NCI-H2196 treated with DMSO at 0.1 percent for 48 hours (cell line): ENCODE data around the gene MSL1.
"Not testable (repeated sequence)": the region's sequence is repeated elsewhere in the genome, so short reads cannot be mapped to it uniquely, and the experiment has no call there.

Experiments used
- DNase-seq: peaks from one replicate; lab custom pipeline; 2025; ENCODE audit not compliant: unreplicated experiment; lab: John Stamatoyannopoulos, UW

Gene MSL1

DNA sequence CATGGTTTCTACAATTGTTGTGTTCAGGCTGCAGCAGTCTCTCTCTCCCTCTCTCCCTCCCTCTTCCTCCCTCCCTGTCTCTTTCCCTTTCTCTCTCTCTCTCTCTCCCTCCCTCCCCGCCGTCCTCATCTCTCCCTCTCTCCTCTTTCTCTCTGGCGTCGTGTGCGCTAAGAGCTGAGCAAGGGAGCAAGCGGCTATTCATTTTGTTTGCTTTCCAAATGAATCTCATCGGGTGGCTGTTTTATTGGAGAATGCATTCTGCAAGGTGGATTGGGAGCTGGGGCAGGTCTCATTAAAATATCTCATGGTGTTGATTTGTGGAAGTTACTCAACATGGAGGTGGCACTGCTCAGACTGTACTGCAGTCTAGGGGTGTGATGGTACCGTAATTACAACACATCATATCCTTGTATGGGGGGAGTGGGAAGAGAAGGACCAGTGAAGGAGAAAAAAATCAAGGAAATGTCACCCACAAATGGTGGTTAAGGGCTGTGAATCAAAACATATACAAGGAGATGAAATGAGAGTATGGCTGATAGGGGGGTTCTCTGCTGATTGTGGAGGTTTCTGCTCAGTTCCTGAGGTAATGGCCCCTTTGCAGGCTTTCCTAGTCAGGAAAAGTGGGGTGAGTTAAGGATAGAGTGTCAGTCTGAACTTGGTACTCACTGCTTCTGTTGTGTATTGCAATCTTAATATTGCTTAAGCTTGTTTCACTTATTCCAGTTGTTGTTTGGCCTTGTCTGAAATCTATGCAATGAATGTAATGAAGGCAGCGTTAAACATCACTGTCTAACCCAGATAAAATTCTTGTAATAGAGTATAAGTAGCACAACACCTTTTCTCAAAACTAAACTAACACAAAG, 2.7 kb downstream of the MSL1 start:
- DNase-seq: no peak

DNA sequence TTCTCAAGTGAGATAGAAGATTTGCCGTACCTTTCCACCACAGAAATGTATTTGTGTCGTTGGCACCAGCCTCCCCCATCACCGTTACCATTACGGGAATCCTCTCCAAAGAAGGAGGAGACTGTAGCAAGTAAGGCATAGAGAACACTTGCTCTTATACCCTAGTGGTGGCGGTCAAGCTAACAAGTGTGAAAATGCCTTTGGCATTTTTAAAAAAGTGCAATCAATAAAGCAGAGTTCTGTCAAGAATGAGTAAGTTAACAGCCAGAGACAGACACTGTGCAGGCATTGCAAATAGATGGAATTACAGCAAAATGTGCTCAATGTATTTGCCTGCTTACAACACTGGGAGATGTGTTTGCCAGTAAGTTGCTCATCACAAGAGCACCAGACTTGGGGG, 7.7 kb downstream of the MSL1 start:
- DNase-seq: no peak

DNA sequence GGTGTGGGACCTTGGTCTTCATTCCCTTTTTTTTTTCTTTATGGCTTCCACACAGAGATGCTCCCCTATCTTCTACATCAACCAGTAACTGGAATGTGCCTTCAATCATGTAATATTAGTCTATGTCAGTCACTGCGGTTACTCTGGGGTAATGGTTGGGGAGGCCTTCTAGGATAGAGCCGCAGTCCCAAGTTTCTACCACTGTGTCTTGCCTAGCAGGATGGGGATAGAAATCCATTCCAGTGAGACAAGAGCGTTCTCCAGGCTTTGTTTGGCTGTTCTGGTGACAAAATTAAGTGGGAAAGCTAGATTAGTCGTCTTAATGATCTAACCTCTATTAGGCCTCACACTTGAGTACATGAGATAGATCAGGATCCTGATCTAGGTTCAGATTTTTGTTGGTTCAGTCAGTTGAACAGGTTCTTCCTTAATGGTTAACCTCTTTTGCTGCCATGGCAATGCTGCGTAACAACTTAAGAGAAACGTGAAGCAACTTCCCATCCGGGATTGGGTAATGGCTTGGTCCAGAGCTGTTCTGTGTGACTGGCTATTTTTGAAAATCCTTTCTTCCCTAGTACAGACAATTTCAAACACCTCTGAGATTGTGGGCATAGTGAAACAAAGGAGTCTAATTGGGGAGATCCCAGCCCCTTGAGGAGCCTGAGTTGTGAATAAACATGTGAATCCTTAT, 8.7 kb downstream of the MSL1 start:
- no peak for DNase-seq

DNA sequence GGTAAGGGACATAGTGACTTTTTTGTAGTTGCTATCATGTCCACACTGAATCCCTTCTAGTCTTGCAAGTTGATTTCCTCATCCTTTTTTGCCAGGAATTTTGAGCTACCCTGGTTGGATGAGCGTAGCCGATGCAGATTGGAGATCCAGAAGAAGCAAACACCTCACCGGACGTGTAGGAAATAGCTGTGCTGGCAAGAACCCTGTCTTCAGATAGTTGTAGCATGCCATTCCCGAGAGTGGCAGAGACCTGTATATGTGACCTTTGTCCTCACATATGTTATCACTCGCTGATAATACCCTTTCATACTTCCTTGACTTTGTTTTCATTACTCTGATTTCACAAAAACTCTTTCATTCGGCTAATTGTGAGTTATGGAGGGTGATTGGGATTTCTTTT, 12.4 kb downstream of the MSL1 start:
- no peak for DNase-seq

DNA sequence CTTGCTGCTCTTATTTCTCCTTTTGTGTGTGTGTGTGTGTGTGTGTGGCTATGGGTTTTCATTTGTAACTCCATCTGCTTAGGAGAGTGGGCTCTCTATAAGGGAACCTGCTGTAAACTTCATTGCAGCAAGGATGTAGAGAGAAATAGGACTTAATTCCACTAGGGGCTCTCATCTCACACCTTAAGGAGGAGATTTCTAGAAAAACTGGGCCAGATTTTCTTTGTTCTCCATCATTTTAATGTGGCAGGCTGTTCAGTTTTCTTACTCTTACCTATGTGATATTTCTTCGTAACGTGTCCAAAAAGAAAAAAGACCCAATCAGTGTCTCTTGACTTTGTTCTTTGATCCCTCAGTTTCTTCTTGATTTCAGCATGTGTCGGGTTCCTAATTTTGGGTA, 14.0 kb downstream of the MSL1 start:
- no peak for DNase-seq

DNA sequence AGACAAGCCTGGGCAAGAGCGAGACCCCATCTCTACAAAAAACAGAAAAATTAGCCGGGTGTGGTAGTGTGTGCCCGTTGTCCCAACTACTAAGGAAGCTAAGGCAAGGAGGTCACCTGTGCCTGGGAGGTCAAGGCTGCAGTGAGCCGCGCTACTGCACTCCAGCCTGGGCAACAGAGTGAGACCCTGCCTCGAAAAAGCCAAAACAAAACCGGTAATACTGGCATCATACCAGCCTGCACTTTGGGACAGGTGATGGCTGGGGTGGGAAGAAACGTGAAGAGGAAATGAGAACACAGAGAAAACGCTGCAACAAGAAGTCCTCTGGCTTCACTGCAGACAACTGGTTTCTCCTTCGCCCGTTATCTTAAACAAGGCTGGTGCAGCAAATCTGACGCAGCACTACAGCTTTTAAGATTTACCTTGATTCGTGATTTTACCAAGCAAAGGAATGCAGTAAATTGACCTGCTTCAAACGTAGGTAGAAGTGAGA, 17.8 kb downstream of the MSL1 start:
- DNase-seq: no peak

DNA sequence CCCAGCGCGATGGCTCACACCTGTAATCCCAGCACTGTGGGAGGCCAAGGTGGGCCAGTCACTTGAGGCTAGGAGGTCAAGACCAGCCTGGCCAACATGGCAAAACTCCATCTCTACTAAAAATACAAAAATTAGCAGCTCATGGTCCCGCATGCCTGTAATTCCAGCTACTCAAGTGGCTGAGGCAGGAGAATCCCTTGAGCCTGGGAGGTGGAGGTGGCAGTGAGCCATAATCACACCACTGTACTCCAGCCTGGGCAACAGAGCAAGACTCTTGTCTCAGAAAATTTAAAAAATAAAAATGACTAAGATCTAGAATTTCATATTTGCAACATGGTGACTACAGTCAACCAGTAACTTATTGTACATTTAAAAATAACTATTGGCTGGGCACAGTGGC, 21.4 kb downstream of the MSL1 start:
- DNase-seq: not testable (repeated sequence)

DNA sequence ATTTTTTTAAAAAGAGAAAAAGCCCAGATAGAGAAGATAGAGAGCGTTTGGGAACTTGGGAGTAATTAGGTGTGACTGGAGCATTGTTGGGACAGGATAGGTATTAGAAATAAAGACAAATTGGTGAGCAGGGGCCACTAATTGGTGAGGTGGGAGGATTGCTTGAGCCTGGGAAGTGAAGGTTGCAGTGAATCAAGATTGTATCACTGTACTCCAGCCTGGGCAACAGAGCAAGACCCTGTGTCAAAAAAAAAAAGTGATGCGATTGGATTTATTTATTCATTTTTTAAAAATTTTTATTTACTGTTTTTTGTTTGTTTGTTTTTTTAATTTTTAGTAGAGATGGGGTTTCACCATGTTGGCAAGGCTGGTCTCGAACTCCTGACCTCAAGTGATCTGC, 23.7 kb downstream of the MSL1 start:
- no peak for DNase-seq

DNA sequence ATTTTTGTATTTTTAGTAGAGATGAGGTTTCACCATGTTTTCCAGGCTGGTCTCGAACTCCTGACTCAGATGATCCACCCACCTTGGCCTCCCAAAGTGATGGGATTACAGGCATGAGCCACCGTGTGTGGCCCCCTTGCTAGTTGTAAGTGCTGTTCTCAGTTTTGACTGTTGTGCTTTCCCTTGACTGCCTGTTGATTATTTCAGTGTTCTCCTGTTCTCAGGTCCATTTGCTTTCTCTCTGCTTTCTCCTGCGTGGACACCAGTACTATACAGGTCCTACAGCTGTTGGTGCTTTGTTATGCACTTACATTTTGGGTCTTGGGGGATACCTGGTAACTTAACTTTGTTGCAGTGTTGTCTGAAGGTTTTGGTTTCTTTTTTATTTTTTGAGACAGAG, 26.8 kb downstream of the MSL1 start:
- no peak for DNase-seq

DNA sequence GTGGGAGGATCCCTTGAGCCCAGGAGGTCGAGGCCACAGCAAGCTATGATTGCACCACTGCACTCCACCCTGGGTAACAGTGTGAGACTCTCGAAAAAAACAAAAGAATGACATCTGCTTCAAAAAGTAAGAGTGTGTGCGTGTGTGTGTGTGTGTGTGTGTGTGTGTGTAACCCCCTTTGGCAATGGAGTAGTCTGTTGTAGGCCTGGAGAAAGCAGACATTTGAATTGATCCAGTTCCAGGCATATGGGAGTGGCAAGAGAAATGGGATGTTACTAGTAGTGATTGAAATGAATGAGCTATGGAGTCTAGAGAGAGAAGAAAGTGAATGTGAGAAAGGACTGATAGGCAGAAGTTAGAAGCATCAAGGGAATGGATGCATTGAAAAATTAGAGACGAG, 28.5 kb downstream of the MSL1 start:
- no peak for DNase-seq

DNA sequence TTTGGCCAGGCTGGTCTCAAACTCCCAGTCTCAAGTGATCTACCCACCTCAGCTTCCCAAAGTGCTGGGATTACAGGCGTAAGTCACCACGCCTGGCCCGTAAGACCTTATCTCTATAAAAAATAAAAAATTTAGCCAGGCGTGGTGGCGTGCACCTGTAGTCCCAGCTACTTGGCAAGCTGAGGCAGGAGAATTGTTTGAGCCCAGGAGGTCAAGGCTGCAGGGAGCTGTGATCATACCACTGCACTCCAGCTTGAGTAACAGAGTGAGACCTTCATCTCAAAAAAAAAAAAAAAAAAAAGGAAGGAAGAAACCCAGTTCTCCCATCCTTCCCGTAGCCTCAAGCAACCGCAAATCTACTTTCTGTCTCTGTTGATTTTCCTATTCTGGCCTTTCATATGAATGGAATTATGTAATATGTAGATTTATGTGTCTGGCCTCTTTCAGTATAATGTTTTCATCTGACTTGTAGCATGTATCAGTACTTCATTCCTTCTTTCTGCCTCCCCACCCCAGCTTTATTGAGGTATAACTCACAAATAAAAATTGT, 29.7 kb downstream of the MSL1 start:
- no peak for DNase-seq

DNA sequence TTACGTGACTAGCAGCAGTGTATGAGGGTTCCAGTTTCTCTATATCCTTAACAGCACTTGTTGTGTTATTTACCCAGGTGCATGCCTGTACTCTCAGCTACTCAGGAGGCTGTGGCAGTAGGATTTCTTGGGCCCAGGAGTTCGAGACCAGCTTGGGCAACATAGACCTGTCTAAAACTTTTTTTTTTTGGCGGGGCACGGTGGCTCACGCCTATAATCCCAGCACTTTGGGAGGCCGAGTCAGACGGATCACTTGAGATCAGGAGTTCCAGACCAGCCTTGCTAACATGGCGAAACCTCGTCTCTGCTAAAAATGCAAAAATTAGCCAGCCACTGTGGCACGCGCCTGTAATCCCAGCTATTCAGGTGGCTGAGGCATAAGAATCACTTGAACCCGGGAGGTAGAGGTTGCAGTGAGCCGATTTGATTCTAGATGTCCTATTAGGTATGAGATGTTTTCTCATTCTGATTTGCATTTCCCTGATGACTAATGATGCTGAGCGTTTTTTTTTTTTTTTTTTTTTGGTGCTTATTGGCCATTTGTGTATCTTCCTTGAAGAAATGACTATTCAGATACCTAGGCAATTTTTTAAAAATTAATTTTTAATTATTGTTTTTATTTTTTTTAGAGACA, 31.9 kb downstream of the MSL1 start:
- no peak for DNase-seq

DNA sequence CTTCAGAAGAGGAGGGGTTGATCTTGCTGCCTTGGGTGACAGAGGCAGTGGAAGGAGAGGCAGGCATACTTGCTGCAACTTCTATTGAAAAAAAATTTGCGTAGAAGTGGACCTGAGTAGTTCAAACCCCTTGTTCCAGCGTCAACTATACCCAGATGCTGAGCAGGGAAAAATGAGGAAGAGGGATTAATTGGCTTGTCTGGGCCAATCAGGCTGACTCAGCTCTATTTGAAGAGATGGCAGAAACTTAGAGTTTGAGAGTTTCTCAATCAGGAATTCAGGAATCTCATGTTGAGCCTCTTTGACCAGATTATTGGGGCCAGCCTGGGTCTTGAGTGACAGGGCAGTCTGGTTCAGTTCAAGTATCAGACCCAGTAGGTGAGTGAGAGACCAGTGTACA, 36.2 kb downstream of the MSL1 start:
- DNase-seq: no peak

DNA sequence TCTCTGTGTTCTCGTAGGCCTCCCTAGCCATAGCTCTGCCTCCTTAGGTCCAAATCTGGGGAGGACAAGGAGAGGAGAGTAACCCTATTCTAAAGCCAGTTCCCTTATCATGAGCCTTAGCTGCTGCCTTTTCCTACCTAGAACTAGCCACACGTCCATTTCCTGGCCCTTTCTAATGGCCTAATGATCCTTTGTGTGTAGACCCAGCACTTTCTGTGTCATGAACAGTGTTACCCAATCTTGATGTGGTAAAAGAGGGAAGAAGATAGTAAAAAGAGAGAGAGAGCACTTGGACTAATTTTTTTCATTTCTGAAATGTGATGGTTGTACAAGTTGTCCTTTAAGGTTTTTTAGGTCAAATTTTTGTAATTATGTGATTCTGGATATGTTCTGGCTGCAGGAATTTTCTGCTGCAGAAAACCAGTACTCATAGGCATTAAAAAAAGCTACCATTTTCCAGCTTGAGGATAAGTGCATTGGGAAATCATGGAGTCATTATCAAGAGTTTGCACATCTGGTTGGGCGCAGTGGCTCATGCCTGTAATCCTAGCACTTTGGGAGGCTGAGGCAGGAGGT, 36.8 kb downstream of the MSL1 start:
- DNase-seq: no peak

DNA sequence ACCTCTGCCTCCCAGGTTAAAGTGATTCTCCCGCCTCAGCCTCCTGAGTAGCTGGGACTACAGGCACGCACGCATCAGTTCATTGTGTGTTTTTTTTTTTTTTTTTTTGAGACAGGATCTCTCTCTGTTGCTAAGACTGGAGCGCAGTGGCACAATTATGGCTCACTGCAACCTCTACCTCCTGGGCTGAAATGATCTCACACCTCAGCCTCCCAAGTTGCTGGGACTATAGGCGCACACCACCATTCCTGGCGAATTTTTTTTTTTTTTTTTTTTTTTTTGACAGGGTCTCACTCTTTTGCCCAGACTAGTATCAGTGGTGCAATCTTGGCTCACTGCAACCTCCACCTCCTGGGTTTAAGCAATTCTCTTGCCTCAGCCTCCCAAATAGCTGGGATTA, 37.7 kb downstream of the MSL1 start:
- DNase-seq: no peak

DNA sequence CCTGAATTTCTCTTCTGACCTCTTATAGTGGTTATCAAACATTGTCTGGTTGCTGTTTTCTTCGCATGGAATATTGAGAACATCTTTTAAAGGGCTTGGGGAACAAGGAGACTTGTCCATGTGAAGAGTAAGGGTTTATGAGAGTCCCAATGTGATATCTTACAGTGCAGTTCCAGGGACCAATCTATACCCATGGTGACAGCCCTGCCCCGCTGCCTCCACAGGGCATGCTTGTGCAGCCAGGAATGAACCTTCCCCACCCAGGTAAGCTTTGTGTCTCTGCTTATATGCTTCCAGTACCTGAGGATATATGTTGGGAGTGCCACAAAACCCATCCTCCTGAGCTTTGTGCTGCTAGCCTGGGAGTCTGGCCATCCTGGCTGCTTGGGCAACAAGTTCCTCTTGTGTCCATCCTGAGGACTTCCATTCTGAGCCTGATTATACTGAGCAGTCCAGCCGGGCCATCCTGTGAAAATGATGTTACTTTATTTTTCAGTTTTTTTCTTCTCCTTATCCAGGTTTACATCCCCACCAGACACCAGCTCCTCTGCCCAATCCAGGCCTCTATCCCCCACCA, 46.0 kb downstream of the MSL1 start:
- DNase-seq: no peak

DNA sequence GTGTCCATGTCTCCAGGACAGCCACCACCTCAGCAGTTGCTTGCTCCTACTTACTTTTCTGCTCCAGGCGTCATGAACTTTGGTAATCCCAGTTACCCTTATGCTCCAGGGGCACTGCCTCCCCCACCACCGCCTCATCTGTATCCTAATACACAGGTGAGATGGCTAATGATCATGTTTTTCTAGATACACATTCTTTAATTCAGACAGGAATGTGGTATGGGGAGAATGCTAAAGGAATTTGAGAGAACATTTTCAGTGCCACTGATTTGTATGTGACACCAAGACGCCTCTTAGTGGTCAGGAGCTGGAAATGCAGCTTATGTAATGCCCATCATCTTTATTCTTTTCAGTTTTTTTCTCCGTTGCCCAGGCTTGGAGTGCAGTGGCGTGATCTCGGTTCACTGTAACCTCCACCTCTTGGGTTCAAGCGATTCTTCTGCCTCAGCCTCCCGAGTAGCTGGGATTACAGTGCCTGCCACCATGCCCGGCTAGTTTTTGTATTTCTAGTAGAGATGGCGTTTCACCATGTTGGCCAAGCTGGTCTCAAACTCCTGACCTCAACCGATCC, 46.6 kb downstream of the MSL1 start:
- DNase-seq: peak; percentile 5

DNA sequence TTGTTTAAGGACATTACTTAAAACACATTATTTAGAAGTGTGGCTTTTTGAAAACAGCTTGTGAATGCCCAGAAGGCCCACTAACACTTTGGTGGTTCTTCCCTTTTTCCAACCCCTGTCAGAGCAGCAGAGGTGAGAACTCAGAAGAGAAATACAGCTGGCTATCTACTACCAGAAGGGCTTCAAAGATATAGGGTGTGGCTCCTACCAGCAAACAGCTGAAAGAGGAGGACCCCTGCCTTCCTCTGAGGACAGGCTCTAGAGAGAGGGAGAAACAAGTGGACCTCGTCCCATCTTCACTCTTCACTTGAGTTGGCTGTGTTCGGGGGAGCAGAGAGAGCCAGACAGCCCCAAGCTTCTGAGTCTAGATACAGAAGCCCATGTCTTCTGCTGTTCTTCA, 48.6 kb downstream of the MSL1 start:
- DNase-seq: no peak

DNA sequence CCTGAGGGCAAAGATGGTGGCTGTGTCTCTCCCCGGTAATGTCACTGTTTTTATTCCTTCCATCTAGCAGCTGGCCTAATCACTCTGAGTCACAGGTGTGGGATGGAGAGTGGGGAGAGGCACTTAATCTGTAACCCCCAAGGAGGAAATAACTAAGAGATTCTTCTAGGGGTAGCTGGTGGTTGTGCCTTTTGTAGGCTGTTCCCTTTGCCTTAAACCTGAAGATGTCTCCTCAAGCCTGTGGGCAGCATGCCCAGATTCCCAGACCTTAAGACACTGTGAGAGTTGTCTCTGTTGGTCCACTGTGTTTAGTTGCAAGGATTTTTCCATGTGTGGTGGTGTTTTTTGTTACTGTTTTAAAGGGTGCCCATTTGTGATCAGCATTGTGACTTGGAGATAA, 50.0 kb downstream of the MSL1 start:
- no peak for DNase-seq

DNA sequence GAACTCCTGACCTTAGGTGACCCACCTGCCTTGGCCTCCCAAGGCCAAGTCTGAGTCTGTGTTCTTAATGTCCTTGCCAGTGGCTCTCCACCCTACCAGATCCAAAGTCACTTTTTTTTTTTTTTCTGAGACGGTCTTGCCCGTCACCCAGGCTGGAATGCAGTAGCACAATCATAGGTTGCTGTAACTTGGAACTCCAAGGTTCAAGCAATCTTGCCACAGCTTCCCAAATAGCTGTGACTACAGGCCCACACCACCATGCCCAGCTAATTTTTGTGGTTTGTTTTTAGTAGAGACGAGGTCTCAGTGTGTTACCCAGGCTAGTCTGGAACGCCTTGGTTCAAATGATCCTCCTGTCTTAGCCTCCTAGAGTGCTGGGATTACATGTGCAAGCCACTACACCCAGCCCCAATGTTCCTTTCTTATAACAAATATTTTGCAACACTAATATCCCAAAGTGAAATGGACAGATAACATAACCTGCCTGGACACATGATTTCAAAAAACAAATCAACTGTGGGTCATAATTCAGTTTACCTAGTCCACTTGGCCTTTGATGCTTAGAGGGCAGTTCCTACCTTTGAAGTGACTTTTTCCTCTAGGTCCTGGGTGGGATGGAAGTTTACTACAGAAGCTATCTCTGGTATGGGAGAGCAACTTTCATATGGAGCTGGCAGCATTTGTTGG, 51.5 kb downstream of the MSL1 start:
- no peak for DNase-seq
